ENCODE results near the gene PUM2.
A peak's percentile ranks its signal among the peaks of the same experiment; 100 is the strongest.

PUM2 gene

GRCh38 chr2:20330192-20330591 lies 20.5 kb downstream of the PUM2 start:
- H3K4me3 ChIP-seq (ENCODE audit: low read depth in 1 of 2, low read length in 1 of 2), result no peak overlapping the region
- no peaks in the 10 kb centered on the region for H3K9me3 ChIP-seq
- H3K36me3 ChIP-seq, result peaks cover 10% of the 10 kb centered on the region
- TF ChIP-seq CTCF (IDR thresholded peaks at IDR 0.05), result no peak
- H3K27me3 ChIP-seq, result no peaks in the 10 kb centered on the region
- H3K4me1 ChIP-seq (ENCODE audit: control insufficient read depth in 1 of 2, insufficient read depth in 1 of 2, low read depth in 1 of 2, low read length in 1 of 2), result peaks cover 0 to 8% of the 10 kb centered on the region in 2 experiments
- no peak overlapping the region for H3K27ac ChIP-seq

- H3K36me3 ChIP-seq, result peaks cover 22% of the 10 kb centered on the region
- no peak for TF ChIP-seq CTCF (IDR thresholded peaks at IDR 0.05)
- peaks cover 7% of the 10 kb centered on the region in 2 experiments for H3K4me1 ChIP-seq (ENCODE audit: control insufficient read depth in 1 of 2, insufficient read depth in 1 of 2, low read depth in 1 of 2, low read length in 1 of 2)
- no peaks in the 10 kb centered on the region for H3K27me3 ChIP-seq
- H3K4me3 ChIP-seq (ENCODE audit: low read depth in 1 of 2, low read length in 1 of 2), result no peak overlapping the region
- peak overlapping the region; percentile 48 for H3K27ac ChIP-seq
- H3K9me3 ChIP-seq, result no peaks in the 10 kb centered on the region
Measured at GRCh38 chr2:20327370-20327769, 23.3 kb downstream of the PUM2 start.

GRCh38 chr2:20326163-20326780 lies 24.4 kb downstream of the PUM2 start:
- no peak for TF ChIP-seq CTCF (IDR thresholded peaks at IDR 0.05)
- peaks cover 26% of the 10 kb centered on the region for H3K36me3 ChIP-seq
- H3K27ac ChIP-seq, result no peak overlapping the region
- H3K4me1 ChIP-seq (ENCODE audit: control insufficient read depth in 1 of 2, insufficient read depth in 1 of 2, low read depth in 1 of 2, low read length in 1 of 2), result peaks cover 7% of the 10 kb centered on the region in 2 experiments
- no peaks in the 10 kb centered on the region for H3K27me3 ChIP-seq
- H3K9me3 ChIP-seq, result no peaks in the 10 kb centered on the region
- no peak overlapping the region for H3K4me3 ChIP-seq (ENCODE audit: low read depth in 1 of 2, low read length in 1 of 2)

- Histone ChIP-seq H3K27ac (peak overlapping the region; percentile 60), H3K4me3 (ENCODE audit: low read depth in 1 of 2, low read length in 1 of 2) (no peak overlapping the region), H3K9me3 (no peaks in the 10 kb centered on the region), H3K27me3 (no peaks in the 10 kb centered on the region), H3K36me3 (peaks cover 45% of the 10 kb centered on the region), H3K4me1 (ENCODE audit: control insufficient read depth in 1 of 2, insufficient read depth in 1 of 2, low read depth in 1 of 2, low read length in 1 of 2) (peaks cover 7% of the 10 kb centered on the region in 2 experiments)
- TF ChIP-seq CTCF (IDR thresholded peaks at IDR 0.05), result no peak
Measured at GRCh38 chr2:20322527-20323300, 27.9 kb downstream of the PUM2 start.

GRCh38 chr2:20317690-20318089 lies 33.0 kb downstream of the PUM2 start:
- TF ChIP-seq CTCF (IDR thresholded peaks at IDR 0.05), result no peak
- Histone ChIP-seq H3K9me3 (no peaks in the 10 kb centered on the region), H3K4me1 (ENCODE audit: control insufficient read depth in 1 of 2, insufficient read depth in 1 of 2, low read depth in 1 of 2, low read length in 1 of 2) (peaks cover 2% of the 10 kb centered on the region in 2 experiments), H3K27ac (no peak overlapping the region), H3K27me3 (no peaks in the 10 kb centered on the region), H3K4me3 (ENCODE audit: low read depth in 1 of 2, low read length in 1 of 2) (no peak overlapping the region), H3K36me3 (peaks cover 59% of the 10 kb centered on the region)

Measured in neutrophil (primary cell).